Activated CD4-positive, alpha-beta T cell treated with anti-CD3 and anti-CD28 coated beads, Interleukin-2, amount 10 ng/mL, durations not matched to agents 7 days and 5 days (primary cell): ENCODE measurements around the gene RPS16. TPM values are rescaled to one million over a fixed set of nuclear protein-coding genes. Genes with fewer than 3 reads are reported as not detected.
A peak's percentile ranks its signal among the peaks of the same experiment; 100 is the strongest.
"Not testable (repeated sequence)": the region's sequence is repeated elsewhere in the genome, so short reads cannot be mapped to it uniquely, and the experiment has no call there.

Experiments used
- CTCF ChIA-PET: fragments of 350-600 bp; sonication (Branson Sonifier 250); formaldehyde crosslinking; loops from one replicate; lab custom pipeline; 2021; ENCODE audit warnings: antibody characterized with exemption; lab: Charles Lee
- POLR2A ChIA-PET: fragments of 350-600 bp; sonication (Branson Sonifier 250); formaldehyde crosslinking; loops from one replicate; lab custom pipeline; 2021; ENCODE audit warnings: antibody characterized with exemption; lab: Charles Lee
- DNase-seq: peaks from one replicate; pipeline ENCODE4 v3.0.0-alpha.2; 2020
- H3K27ac Mint-ChIP-seq: one replicate; pipeline ENCODE4 v1.8.0; 2021; ENCODE audit warnings: mild to moderate bottlenecking, moderate library complexity, mixed read lengths
- H3K27me3 Mint-ChIP-seq: one replicate; pipeline ENCODE4 v1.8.0; 2021; ENCODE audit warnings: mixed read lengths
- H3K36me3 Mint-ChIP-seq: one replicate; pipeline ENCODE4 v1.8.0; 2021; ENCODE audit warnings: low read depth, mixed read lengths
- H3K4me1 Mint-ChIP-seq: one replicate; pipeline ENCODE4 v1.8.0; 2021; ENCODE audit warnings: mixed read lengths
- H3K4me3 Mint-ChIP-seq: one replicate; pipeline ENCODE4 v1.8.0; 2021; ENCODE audit warnings: mild to moderate bottlenecking, moderate library complexity, mixed read lengths
- H3K9me3 Mint-ChIP-seq: one replicate; pipeline ENCODE4 v1.8.0; 2021; ENCODE audit warnings: mixed read lengths
- total RNA-seq, 2 experiments: library from RNA; stranded (reverse); gene quantifications; one replicate each; pipeline ENCODE4 v1.2.3, GENCODE V29; 2021

RPS16 gene
- total RNA-seq, 2 experiments from 2014 or later, result 2,465 to 3,009 TPM

DNA sequence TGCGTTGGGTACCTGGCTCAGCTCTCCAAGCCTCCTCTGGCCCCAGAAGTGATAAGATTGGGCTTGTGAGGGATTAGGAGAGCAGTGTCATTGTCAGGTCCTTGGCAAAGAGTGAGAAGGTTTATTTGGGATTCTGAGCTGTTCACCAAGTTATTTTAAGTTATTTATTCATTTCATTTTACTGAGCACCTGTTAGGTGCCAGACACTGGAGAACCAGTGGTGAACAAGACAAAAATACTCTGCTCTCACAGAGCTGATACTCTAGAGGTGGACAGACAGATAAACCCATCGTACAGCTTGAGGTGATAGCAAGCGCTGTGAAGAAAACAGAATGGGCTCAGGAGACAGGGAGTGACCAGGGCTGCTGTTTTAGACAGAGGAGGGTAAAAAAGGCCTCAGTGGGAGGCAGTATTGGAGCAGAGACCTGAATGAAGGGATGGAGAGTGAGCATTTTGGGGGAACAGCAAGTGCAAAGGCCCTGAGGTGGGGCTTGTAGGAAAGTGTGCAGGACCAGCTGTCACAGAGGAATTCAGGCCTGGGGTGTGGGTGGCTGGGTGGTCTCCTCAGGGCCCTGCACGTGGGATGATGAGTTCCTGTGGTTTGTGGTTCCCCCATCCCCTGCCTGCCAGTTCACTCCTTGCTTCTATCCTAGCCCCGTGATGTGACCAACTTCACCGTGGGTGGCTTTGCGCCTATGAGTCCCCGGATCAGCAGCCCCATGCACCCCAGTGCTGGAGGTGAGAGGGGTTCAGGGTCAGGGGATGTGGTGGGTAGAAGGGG lies 36.2 kb upstream of the RPS16 start:
- Mint-ChIP-seq H3K4me3 (no peak overlapping the region), H3K27me3 (no peaks in the 10 kb centered on the region), H3K36me3 (peaks cover 56% of the 10 kb centered on the region), H3K9me3 (no peaks in the 10 kb centered on the region), H3K4me1 (peaks cover 7% of the 10 kb centered on the region), H3K27ac (peak overlapping the region; percentile 21)
- no peak for DNase-seq
- ChIA-PET POLR2A (no interaction called here), CTCF (no interaction called here)

DNA sequence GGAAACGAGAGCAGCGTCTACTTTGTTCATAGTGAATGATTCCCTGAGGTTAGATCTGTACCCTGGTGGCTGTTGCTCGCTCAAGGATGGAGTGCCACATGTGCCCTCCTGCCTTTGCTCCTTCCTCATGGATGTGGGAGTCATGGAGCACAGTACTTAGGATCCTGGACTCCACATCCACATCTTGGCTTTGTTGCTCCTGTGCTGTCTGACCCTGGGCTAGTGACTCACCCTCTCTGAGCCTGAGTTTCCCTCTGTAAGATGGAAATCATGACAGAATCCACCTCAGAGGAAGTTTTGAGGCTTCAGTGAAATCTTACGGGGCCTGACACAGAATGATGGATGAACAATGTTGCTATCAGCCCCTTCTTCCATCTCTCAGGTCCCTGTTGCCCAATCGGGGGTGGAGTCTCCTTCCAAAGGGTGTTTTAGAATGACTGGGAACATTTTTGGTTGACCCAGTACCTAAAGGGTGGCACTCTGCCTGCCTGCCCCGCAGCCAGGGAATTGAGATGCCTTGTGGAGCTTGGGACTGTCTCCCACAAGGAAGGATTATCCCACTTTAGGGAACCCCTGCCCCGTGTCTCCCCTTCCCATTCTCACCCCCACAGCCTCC lies 35.1 kb upstream of the RPS16 start:
- ChIA-PET POLR2A (no interaction called here), CTCF (no interaction called here)
- peaks cover 56% of the 10 kb centered on the region for H3K36me3 Mint-ChIP-seq
- DNase-seq, result no peak
- no peak overlapping the region for H3K4me3 Mint-ChIP-seq
- no peaks in the 10 kb centered on the region for H3K9me3 Mint-ChIP-seq
- H3K27ac Mint-ChIP-seq, result no peak overlapping the region
- H3K4me1 Mint-ChIP-seq, result peaks cover 7% of the 10 kb centered on the region
- no peaks in the 10 kb centered on the region for H3K27me3 Mint-ChIP-seq

DNA sequence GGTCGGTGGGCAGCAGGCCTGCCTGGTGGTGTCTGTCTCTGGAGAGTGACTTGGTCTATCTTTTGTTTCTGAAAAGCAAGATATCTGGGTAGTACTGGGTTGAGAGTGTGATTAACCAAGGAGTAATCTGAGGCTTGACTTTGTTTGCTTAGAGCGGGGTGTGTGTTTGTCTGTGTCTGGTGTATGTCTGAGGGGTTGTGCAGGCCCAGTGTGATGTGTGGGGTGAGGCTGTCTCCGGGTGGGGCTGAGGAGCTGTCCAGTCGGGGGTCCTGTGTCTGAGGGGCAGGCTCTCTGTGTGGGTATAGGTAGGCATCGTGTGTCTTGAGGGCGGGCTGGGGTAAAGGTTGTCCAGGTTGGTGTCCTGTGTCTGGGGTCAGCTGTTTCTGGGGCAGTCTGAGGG lies 33.8 kb upstream of the RPS16 start:
- H3K27ac Mint-ChIP-seq, result peak overlapping the region; percentile 56
- H3K4me1 Mint-ChIP-seq, result peaks cover 7% of the 10 kb centered on the region
- no peaks in the 10 kb centered on the region for H3K27me3 Mint-ChIP-seq
- ChIA-PET POLR2A (interaction anchor here (0.6 kb wide), 1 partner anchor 41 kb away, joined by 3 read pairs; no protein-coding TSS in a partner anchor), CTCF (interaction anchor here (0.6 to 0.8 kb wide), 2 partner anchors 63 to 372 kb away, joined by 3 read pairs; partner anchors contain the start of gene EID2B)
- H3K36me3 Mint-ChIP-seq, result peaks cover 59% of the 10 kb centered on the region
- DNase-seq, result no peak
- no peak overlapping the region for H3K4me3 Mint-ChIP-seq
- no peaks in the 10 kb centered on the region for H3K9me3 Mint-ChIP-seq

DNA sequence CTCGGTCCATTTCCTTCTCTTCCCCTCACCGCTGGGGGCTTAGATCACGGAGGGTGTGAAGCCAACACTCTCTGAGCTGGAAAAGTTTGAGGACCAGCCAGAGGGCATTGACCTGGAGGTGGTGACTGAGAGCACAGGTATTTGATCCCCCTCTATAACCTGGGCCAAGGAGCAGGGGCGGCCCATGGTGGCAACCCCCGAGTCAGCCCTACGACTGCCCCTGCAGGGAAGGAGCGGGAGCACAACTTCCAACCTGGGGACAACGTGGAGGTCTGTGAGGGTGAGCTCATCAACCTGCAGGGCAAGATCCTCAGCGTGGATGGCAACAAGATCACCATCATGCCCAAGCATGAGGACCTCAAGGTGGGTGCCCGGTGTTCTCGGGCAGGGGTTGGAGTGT lies 33.3 kb upstream of the RPS16 start:
- CTCF ChIA-PET, result interaction anchor here (0.8 kb wide), 1 partner anchor 372 kb away, joined by 3 read pairs; no protein-coding TSS in a partner anchor
- Mint-ChIP-seq H3K36me3 (peaks cover 55% of the 10 kb centered on the region), H3K4me3 (no peak overlapping the region), H3K9me3 (no peaks in the 10 kb centered on the region), H3K4me1 (peaks cover 5% of the 10 kb centered on the region), H3K27ac (no peak overlapping the region), H3K27me3 (no peaks in the 10 kb centered on the region)
- no peak for DNase-seq
- POLR2A ChIA-PET, result interaction anchor here (0.6 kb wide), 1 partner anchor 40 kb away, joined by 3 read pairs; no protein-coding TSS in a partner anchor

DNA sequence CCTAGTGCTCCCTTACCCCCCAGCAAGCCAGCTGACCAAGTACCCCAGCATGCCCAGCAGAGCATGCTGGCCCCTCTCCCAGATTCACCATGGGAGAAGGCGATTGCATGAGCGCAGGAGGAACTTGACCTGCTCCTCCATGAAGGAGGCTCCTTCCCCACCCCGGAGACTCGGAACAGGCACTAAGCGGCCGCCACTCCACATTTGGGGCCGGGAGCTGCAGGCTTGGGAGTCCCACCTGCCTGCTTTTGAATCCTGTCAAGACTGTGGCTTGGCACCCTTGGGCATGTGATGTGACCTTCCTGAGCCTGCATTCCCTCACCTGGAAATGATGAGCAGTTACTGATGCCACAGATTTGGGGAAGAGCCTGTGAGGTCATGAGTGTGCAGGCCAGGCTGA lies 32.2 kb upstream of the RPS16 start:
- no peak for DNase-seq
- H3K27me3 Mint-ChIP-seq, result no peaks in the 10 kb centered on the region
- H3K9me3 Mint-ChIP-seq, result no peaks in the 10 kb centered on the region
- H3K27ac Mint-ChIP-seq, result peak overlapping the region; percentile 38
- peaks cover 4% of the 10 kb centered on the region for H3K4me1 Mint-ChIP-seq
- CTCF ChIA-PET, result no interaction called here
- H3K4me3 Mint-ChIP-seq, result no peak overlapping the region
- POLR2A ChIA-PET, result no interaction called here
- peaks cover 51% of the 10 kb centered on the region for H3K36me3 Mint-ChIP-seq

DNA sequence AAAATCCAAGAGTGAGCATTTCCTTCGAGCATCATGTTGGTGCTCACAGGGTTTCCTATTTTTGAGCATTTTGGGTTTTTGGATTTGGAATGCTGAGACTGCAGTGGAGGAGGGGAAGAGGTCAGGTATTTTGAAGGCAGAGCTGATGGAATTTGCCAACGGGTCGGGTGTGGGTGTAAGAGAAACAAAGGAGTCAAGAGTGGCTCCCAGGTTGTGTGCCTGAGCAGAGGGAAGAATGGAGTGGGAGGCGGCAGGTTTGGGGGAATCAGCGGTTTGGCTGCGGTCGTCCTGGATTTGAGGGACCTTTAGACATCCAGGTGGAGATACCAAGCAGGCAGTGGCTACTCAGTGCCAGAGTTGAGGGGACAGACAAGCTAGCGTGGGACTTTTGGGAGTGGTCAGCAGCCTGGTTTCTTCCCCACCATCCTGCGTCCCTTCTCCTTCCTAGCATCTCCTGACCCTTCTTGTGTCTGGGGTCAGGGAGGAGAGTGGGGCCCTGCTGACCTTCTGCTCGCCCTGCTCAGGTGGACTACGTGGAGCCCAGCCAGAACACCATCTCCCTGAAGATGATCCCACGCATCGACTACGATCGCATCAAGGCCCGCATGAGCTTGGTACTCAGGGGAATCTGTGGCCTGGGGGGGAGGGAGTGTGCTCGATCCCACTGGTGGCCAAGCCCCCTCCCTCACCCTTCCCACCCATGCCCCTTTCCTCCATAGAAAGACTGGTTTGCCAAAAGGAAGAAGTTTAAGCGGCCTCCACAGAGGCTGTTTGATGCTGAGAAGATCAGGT lies 30.4 kb upstream of the RPS16 start:
- ChIA-PET CTCF (interaction anchor here (1.1 to 1.4 kb wide), 2 partner anchors 8 to 68 kb away, joined by 3 to 6 read pairs; no protein-coding TSS in a partner anchor), POLR2A (no interaction called here)
- Mint-ChIP-seq H3K27me3 (no peaks in the 10 kb centered on the region), H3K4me3 (no peak overlapping the region), H3K27ac (no peak overlapping the region), H3K36me3 (peaks cover 48% of the 10 kb centered on the region), H3K9me3 (no peaks in the 10 kb centered on the region), H3K4me1 (no peaks in the 10 kb centered on the region)
- DNase-seq, result no peak

DNA sequence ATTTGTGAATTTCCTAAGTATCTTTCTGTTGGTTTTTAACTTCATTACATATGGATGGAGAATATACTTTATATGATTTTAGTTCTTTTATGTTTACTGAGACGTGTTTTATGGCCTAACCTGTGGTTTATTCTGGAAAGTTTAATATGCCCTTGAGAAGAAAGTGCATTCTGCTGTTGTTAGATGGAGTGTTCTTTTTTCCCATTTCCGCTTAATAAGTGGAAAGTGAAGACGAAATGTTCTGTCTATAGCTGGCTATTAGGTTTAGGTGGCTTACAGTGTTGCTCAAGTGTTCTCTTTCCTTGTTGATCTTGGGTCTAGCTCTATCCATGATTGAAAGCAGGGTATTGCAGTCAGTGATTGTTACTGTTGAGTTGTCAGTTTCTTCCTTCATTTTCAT lies 27.7 kb upstream of the RPS16 start:
- H3K4me1 Mint-ChIP-seq, result no peaks in the 10 kb centered on the region
- no peak overlapping the region for H3K4me3 Mint-ChIP-seq
- DNase-seq, result no peak
- CTCF ChIA-PET, result interaction anchor here (1.4 kb wide), 2 partner anchors 11 to 17 kb away, joined by 3 to 4 read pairs; partner anchors contain the start of gene TIMM50
- no peak overlapping the region for H3K27ac Mint-ChIP-seq
- no peaks in the 10 kb centered on the region for H3K9me3 Mint-ChIP-seq
- POLR2A ChIA-PET, result no interaction called here
- H3K27me3 Mint-ChIP-seq, result no peaks in the 10 kb centered on the region
- H3K36me3 Mint-ChIP-seq, result peaks cover 50% of the 10 kb centered on the region

DNA sequence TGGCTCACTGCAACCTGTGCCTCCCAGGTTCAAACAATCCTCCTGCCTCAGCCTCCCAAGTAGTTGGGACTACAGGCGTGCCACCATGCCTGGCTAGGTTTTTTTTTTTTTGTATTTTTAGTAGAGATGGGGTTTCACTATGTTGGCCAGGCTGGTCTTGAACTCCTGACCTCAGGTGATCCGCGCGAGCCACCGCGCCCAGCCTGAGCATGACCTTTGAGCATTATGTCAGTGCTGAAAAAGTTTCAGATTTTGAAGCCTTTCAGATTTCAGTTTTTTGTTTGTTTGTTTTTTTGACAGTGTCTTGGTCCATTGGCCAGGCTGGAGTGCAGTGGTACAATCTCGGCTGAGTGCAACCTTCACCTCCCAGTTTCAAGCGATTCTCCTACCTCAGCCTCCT lies 15.5 kb upstream of the RPS16 start:
- H3K27me3 Mint-ChIP-seq, DNase-seq, H3K4me3 Mint-ChIP-seq, CTCF ChIA-PET, POLR2A ChIA-PET, H3K9me3 Mint-ChIP-seq: not testable (repeated sequence)
- Mint-ChIP-seq H3K4me1 (peaks cover 58% of the 10 kb centered on the region), H3K27ac (peak overlapping the region; percentile 28), H3K36me3 (peaks cover 49% of the 10 kb centered on the region)

DNA sequence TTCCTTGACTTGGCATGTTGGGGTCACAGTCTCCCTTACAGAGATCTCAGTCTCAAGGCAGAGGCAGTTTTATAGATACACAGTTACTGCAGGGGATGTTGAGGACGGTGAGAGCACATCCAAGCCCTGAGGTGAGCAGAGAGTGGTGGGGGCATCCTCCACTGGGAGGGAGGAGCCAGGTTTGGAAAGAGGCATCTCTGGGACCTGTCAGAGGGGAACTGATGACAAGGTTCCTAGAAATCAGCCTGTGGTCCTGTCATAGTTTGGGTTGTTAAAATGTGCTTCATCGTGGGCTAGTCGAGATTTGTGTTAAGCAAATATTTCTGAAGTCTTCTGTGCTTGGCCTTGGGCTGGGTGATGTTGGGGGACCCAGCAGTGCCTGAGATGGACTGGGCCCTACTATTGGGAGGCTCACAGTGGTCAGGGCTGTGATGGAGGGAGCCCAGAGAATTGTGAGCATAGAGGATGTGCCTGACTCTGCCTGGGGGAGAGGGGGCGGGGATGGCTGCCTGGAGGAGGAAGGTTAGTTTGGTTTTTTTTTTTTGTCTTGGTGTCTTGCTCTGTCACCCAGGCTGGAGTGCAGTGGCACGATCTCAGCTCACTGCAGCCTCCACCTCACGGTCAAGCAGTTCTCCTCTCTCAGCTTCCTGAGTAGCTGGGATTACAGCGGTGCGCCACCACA lies 13.5 kb upstream of the RPS16 start:
- no peak for DNase-seq
- ChIA-PET POLR2A (no interaction called here), CTCF (interaction anchor here (0.6 to 2.5 kb wide), 2 partner anchors 11 to 33 kb away, joined by 3 to 6 read pairs; no protein-coding TSS in a partner anchor)
- Mint-ChIP-seq H3K27ac (peak overlapping the region; percentile 97), H3K4me1 (peaks cover 64% of the 10 kb centered on the region), H3K4me3 (peak overlapping the region; percentile 59), H3K9me3 (no peaks in the 10 kb centered on the region), H3K36me3 (peaks cover 57% of the 10 kb centered on the region), H3K27me3 (no peaks in the 10 kb centered on the region)

DNA sequence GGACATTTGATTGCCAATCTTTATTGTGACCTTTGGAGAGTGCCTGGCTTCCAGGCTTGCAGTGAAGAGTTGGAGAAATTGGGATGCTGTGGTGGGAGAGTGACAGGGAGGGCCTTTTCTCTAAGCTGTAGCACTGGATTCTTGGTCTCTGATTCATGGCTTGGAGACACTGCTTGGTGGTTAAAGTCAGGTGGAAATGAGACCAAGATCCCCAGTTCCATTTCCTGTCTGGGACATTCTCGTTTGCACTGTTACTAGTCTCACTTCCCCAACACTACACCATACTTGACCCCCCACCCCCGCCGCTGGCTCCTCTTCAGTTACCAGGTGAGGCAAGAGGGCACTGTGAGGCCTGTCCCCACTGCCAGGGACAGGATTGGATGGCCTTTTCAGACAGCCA lies 12.5 kb upstream of the RPS16 start:
- no peaks in the 10 kb centered on the region for H3K9me3 Mint-ChIP-seq
- no peak for DNase-seq
- H3K27me3 Mint-ChIP-seq, result no peaks in the 10 kb centered on the region
- ChIA-PET POLR2A (no interaction called here), CTCF (interaction anchor here (0.9 to 2.5 kb wide), 2 partner anchors 12 to 26 kb away, joined by 4 to 6 read pairs; no protein-coding TSS in a partner anchor)
- H3K27ac Mint-ChIP-seq, result peak overlapping the region; percentile 97
- H3K4me1 Mint-ChIP-seq, result peaks cover 64% of the 10 kb centered on the region
- H3K4me3 Mint-ChIP-seq, result peak overlapping the region; percentile 92
- peaks cover 51% of the 10 kb centered on the region for H3K36me3 Mint-ChIP-seq

DNA sequence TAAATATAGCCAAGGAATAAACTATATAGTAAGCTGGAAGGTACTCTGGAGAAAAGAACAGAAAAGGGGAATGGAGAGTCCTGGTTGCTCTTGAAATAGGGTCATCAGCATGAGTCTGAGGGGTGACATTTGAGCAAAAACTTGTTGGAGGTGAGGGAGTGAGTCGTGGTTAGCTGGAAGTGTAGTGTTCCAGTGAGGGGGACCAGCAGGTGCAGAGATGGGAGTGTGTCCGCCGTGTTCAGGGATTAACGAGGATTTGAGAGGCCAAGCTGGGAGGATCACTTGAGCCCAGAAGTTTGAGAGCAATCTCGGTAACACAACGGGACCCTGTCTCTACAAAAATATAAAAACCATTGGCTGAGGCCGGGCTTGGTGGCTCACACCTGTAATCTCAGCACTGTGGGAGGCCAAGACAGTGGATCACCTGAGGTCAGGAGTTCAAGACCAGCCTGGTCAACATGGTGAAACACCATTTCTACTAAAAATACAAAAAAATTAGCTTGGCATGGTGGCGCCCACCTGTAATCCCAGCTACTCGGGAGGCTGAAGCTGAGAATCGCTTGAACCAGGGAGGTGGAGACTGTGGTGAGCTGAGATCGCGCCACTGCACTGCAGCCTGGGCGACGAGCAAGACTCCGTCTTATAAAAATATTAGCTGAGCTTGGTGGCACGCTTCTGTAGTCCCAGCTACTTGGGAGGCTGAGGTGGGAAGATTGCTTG lies 10.8 kb upstream of the RPS16 start:
- peak overlapping the region; percentile 97 for H3K27ac Mint-ChIP-seq
- ChIA-PET CTCF (interaction anchor here (0.8 to 2.5 kb wide), 5 partner anchors 11 to 48 kb away, joined by 3 to 10 read pairs (median 4); partner anchors contain the start of gene RPS16), POLR2A (interaction anchor here (0.6 to 2.1 kb wide), 2 partner anchors 11 to 335 kb away, joined by 3 to 8 read pairs; partner anchors contain the start of gene RPS16)
- H3K27me3 Mint-ChIP-seq, result no peaks in the 10 kb centered on the region
- H3K9me3 Mint-ChIP-seq, result no peaks in the 10 kb centered on the region
- no peak for DNase-seq
- peaks cover 36% of the 10 kb centered on the region for H3K36me3 Mint-ChIP-seq
- peaks cover 54% of the 10 kb centered on the region for H3K4me1 Mint-ChIP-seq
- peak overlapping the region; percentile 92 for H3K4me3 Mint-ChIP-seq
